OCI-LY7 (cell line): ENCODE results near the gene IL37.

Experiments
- CTCF ChIP-seq: fragments of 200-600 bp; sonication (generic); conservative IDR thresholded peaks from 2 replicates; pipeline ENCODE4 v1.5.1; 2014; ENCODE audit warnings: mild to moderate bottlenecking, antibody characterized with exemption, low read length, moderate library complexity, mixed read lengths
- EZH2phosphoT487 ChIP-seq: fragments of 200-600 bp; sonication (generic); IDR thresholded peaks from 2 replicates; pipeline ENCODE4 v1.6.1; 2018; ENCODE audit warnings: low read depth, borderline replicate concordance, mild to moderate bottlenecking, mixed run types, antibody characterized with exemption, low read length, moderate library complexity, mixed read lengths

- TF ChIP-seq CTCF (no peak), EZH2phosphoT487 (no peak)
These were observed 13.4 kb downstream of the IL37 start for GRCh38 chr2:112924360-112924759.
